ENCODE measurements around the gene KCND3.
A peak's percentile ranks its signal among the peaks of the same experiment; 100 is the strongest.

KCND3 gene

DNA sequence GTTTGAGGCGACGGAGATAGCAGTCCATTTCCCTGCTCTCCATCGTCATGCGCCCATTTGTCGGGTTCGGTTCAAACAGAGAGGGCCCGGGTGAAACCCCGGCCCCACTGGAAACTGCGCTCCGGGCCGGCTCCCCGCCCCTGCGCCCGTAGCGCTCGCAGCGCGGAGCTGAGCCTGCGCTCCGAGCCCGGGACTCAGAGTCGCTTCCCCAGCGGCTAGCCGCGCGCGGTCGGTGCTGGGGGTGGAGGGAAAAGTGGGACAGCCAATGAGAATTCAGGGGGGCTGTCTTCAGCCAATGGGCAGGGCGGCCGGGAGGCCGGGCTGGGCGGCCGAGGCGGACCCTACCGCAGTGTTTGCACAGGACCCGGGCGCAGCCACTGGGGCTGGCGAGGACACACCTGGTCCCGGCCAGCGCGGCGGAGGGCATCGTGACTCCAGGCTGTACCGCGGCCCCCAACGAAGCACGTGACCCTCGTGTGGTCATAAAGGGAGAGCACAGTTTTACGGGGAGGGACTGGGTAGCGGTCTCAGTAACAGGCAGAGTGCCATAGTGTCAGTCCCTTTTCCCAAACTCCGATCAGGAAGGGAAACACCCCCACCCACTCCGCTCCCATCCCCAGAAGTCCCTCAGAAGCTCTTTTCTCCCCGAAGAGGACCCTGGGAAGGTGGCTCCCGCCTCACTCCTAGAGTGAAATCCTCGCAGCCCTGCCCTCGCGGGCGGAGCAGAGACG, 250.1 kb downstream of the KCND3 start, which contains the start of gene INKA2 (continued):
- TF ChIP-seq SP7 (tag by site-specific recombination; IDR thresholded peaks at IDR 0.05): peak; percentile 62
- peak; percentile 81 for TF ChIP-seq SP3 (tag by site-specific recombination; IDR thresholded peaks at IDR 0.05)
- peak; percentile 98 for TF ChIP-seq GLIS2 (tag by site-specific recombination; IDR thresholded peaks at IDR 0.05)
- TF ChIP-seq ZNF660 (tag by site-specific recombination; IDR thresholded peaks at IDR 0.05): peak; percentile 16
- TF ChIP-seq, protein P1, sequence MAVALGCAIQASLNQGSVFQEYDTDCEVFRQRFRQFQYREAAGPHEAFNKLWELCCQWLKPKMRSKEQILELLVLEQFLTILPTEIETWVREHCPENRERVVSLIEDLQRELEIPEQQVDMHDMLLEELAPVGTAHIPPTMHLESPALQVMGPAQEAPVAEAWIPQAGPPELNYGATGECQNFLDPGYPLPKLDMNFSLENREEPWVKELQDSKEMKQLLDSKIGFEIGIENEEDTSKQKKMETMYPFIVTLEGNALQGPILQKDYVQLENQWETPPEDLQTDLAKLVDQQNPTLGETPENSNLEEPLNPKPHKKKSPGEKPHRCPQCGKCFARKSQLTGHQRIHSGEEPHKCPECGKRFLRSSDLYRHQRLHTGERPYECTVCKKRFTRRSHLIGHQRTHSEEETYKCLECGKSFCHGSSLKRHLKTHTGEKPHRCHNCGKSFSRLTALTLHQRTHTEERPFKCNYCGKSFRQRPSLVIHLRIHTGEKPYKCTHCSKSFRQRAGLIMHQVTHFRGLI (tag by site-specific recombination; IDR thresholded peaks at IDR 0.05): 0 out of 2 replicates have a peak, but pooled peaks have one; percentile 39
- peak; percentile 81 for TF ChIP-seq ZEB2 (tag by site-specific recombination; IDR thresholded peaks at IDR 0.05)
- 0 out of 2 replicates have a peak, but pooled peaks have one; percentile 11 for TF ChIP-seq MEIS1 (CRISPR knock-in tag; IDR thresholded peaks at IDR 0.05; ENCODE audit: borderline replicate concordance)
- peak; percentile 93 for TF ChIP-seq ZNF335 (tag by site-specific recombination; conservative IDR thresholded peaks at IDR 0.05)
- TF ChIP-seq, protein P2, sequence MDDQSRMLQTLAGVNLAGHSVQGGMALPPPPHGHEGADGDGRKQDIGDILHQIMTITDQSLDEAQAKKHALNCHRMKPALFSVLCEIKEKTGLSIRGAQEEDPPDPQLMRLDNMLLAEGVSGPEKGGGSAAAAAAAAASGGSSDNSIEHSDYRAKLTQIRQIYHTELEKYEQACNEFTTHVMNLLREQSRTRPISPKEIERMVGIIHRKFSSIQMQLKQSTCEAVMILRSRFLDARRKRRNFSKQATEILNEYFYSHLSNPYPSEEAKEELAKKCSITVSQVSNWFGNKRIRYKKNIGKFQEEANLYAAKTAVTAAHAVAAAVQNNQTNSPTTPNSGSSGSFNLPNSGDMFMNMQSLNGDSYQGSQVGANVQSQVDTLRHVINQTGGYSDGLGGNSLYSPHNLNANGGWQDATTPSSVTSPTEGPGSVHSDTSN (CRISPR knock-in tag; IDR thresholded peaks at IDR 0.05): 0 out of 2 replicates have a peak, but pooled peaks have one; percentile 54
- no peak for TF ChIP-seq YY1 (tag by site-specific recombination; IDR thresholded peaks at IDR 0.05)
- TF ChIP-seq IKZF3 (tag by site-specific recombination; IDR thresholded peaks at IDR 0.05): peak; percentile 88
- peak; percentile 61 for TF ChIP-seq ZSCAN30 (tag by site-specific recombination; IDR thresholded peaks at IDR 0.05)
- TF ChIP-seq ZIC2 (tag by site-specific recombination; IDR thresholded peaks at IDR 0.05): peak; percentile 55
- no peak for TF ChIP-seq ZNF555 (tag by site-specific recombination; conservative IDR thresholded peaks at IDR 0.05)
- TF ChIP-seq, protein P3, sequence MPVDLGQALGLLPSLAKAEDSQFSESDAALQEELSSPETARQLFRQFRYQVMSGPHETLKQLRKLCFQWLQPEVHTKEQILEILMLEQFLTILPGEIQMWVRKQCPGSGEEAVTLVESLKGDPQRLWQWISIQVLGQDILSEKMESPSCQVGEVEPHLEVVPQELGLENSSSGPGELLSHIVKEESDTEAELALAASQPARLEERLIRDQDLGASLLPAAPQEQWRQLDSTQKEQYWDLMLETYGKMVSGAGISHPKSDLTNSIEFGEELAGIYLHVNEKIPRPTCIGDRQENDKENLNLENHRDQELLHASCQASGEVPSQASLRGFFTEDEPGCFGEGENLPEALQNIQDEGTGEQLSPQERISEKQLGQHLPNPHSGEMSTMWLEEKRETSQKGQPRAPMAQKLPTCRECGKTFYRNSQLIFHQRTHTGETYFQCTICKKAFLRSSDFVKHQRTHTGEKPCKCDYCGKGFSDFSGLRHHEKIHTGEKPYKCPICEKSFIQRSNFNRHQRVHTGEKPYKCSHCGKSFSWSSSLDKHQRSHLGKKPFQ (tag by site-specific recombination; IDR thresholded peaks at IDR 0.05): no peak
- peak; percentile 27; the same call in 1 of the 2 replicates for TF ChIP-seq ZNF24 (tag by site-specific recombination; IDR thresholded peaks at IDR 0.05)
- TF ChIP-seq, protein P4, sequence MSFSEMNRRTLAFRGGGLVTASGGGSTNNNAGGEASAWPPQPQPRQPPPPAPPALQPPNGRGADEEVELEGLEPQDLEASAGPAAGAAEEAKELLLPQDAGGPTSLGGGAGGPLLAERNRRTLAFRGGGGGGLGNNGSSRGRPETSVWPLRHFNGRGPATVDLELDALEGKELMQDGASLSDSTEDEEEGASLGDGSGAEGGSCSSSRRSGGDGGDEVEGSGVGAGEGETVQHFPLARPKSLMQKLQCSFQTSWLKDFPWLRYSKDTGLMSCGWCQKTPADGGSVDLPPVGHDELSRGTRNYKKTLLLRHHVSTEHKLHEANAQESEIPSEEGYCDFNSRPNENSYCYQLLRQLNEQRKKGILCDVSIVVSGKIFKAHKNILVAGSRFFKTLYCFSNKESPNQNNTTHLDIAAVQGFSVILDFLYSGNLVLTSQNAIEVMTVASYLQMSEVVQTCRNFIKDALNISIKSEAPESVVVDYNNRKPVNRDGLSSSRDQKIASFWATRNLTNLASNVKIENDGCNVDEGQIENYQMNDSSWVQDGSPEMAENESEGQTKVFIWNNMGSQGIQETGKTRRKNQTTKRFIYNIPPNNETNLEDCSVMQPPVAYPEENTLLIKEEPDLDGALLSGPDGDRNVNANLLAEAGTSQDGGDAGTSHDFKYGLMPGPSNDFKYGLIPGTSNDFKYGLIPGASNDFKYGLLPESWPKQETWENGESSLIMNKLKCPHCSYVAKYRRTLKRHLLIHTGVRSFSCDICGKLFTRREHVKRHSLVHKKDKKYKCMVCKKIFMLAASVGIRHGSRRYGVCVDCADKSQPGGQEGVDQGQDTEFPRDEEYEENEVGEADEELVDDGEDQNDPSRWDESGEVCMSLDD (tag by site-specific recombination; IDR thresholded peaks at IDR 0.05): peak; percentile 92
- TF ChIP-seq KLF16 (tag by site-specific recombination; IDR thresholded peaks at IDR 0.05): peak; percentile 46; the same call in 1 of the 2 replicates
- TF ChIP-seq, protein P5, sequence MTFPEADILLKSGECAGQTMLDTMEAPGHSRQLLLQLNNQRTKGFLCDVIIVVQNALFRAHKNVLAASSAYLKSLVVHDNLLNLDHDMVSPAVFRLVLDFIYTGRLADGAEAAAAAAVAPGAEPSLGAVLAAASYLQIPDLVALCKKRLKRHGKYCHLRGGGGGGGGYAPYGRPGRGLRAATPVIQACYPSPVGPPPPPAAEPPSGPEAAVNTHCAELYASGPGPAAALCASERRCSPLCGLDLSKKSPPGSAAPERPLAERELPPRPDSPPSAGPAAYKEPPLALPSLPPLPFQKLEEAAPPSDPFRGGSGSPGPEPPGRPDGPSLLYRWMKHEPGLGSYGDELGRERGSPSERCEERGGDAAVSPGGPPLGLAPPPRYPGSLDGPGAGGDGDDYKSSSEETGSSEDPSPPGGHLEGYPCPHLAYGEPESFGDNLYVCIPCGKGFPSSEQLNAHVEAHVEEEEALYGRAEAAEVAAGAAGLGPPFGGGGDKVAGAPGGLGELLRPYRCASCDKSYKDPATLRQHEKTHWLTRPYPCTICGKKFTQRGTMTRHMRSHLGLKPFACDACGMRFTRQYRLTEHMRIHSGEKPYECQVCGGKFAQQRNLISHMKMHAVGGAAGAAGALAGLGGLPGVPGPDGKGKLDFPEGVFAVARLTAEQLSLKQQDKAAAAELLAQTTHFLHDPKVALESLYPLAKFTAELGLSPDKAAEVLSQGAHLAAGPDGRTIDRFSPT (tag by site-specific recombination; IDR thresholded peaks at IDR 0.05): peak; percentile 68; the same call in 1 of the 2 replicates
- TF ChIP-seq ZBTB20 (tag by site-specific recombination; IDR thresholded peaks at IDR 0.05): peak; percentile 99
- no peak for TF ChIP-seq ZNF114 (tag by site-specific recombination; IDR thresholded peaks at IDR 0.05)
- TF ChIP-seq, protein P6, sequence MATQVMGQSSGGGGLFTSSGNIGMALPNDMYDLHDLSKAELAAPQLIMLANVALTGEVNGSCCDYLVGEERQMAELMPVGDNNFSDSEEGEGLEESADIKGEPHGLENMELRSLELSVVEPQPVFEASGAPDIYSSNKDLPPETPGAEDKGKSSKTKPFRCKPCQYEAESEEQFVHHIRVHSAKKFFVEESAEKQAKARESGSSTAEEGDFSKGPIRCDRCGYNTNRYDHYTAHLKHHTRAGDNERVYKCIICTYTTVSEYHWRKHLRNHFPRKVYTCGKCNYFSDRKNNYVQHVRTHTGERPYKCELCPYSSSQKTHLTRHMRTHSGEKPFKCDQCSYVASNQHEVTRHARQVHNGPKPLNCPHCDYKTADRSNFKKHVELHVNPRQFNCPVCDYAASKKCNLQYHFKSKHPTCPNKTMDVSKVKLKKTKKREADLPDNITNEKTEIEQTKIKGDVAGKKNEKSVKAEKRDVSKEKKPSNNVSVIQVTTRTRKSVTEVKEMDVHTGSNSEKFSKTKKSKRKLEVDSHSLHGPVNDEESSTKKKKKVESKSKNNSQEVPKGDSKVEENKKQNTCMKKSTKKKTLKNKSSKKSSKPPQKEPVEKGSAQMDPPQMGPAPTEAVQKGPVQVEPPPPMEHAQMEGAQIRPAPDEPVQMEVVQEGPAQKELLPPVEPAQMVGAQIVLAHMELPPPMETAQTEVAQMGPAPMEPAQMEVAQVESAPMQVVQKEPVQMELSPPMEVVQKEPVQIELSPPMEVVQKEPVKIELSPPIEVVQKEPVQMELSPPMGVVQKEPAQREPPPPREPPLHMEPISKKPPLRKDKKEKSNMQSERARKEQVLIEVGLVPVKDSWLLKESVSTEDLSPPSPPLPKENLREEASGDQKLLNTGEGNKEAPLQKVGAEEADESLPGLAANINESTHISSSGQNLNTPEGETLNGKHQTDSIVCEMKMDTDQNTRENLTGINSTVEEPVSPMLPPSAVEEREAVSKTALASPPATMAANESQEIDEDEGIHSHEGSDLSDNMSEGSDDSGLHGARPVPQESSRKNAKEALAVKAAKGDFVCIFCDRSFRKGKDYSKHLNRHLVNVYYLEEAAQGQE (tag by site-specific recombination; IDR thresholded peaks at IDR 0.05): 0 out of 2 replicates have a peak, but pooled peaks have one; percentile 9
- TF ChIP-seq ZSCAN23 (tag by site-specific recombination; IDR thresholded peaks at IDR 0.05): peak; percentile 59; the same call in 1 of the 2 replicates
